ENCODE measurements around the gene RAPGEF5. TPM values are rescaled to one million over a fixed set of nuclear protein-coding genes. Genes with fewer than 3 reads are reported as not detected.

RAPGEF5 gene
- total RNA-seq, 2 donors from 2014 or later = 7.4 to 29.8 TPM

DNA sequence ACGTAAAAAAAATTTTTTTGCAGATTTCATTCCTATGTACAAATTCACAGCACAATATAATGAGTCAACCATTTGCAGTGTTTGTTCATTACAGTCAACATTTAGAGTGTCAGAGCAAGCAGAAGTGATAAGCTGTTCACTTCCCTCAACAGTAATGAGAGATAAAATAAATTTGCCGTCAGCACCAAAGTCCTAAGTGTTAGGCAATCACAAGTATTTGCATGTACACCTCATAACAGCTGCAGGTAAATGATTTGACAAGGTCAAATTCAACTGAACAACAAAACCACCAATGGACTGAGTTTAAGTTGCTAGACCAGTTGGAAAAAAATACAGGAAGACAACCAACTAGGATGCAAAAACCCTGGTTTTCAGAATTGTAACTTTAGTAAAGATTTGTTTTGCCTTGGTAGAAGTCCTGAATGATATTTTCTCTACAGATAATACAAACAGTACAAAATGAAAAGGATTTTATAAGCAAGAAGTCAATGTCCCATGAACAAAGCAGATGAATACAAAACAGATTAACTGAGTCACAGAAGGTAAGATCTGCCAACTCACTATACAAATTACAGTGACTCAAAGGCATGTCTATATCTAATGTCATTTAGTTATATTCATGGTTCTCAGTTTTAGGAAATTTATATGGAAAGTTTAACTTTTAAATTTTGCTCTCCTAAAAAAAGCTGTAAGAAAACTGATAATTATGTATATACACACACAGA, 10.4 kb downstream of the RAPGEF5 start:
- 76% methylated on average over 2 of the region's 2 CpGs for WGBS
- H3K27me3 ChIP-seq (replicated peaks; ENCODE audit: insufficient read depth) = no peaks in the 10 kb centered on the region
- intact Hi-C loops (cut with DNase I) = no loop called here

DNA sequence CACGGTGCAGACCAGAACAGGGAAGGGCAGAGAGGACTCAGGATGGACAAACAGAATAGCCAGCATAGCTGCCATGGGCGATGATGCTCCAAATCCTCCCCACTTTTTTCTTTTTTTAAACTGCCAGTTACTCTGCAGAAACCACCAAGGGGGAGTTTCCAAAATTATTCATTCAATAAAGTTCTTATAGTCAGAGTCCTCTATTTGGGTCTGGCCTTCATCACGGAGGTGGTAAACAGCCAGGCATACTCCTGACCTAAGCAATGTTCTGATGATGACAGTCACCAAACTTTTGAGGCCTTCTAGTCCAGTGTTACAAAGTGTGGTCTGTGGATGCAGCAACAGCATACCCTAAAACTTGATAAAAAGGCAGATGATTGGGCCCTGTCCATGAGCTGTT, 12.3 kb downstream of the RAPGEF5 start:
- Histone ChIP-seq H3K4me3 (no peak overlapping the region), H3K27ac (no peak overlapping the region), H3K27me3 (replicated peaks; ENCODE audit: insufficient read depth) (no peaks in the 10 kb centered on the region), H3K36me3 (no peaks in the 10 kb centered on the region), H3K4me1 (replicated peaks) (no peaks in the 10 kb centered on the region), H3K9me3 (no peaks in the 10 kb centered on the region)
- TF ChIP-seq POLR2AphosphoS5 (IDR thresholded peaks at IDR 0.05) = no peak
- TF ChIP-seq, protein P1, sequence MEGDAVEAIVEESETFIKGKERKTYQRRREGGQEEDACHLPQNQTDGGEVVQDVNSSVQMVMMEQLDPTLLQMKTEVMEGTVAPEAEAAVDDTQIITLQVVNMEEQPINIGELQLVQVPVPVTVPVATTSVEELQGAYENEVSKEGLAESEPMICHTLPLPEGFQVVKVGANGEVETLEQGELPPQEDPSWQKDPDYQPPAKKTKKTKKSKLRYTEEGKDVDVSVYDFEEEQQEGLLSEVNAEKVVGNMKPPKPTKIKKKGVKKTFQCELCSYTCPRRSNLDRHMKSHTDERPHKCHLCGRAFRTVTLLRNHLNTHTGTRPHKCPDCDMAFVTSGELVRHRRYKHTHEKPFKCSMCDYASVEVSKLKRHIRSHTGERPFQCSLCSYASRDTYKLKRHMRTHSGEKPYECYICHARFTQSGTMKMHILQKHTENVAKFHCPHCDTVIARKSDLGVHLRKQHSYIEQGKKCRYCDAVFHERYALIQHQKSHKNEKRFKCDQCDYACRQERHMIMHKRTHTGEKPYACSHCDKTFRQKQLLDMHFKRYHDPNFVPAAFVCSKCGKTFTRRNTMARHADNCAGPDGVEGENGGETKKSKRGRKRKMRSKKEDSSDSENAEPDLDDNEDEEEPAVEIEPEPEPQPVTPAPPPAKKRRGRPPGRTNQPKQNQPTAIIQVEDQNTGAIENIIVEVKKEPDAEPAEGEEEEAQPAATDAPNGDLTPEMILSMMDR (IDR thresholded peaks at IDR 0.05) = no peak
- TF ChIP-seq POLR2A (IDR thresholded peaks at IDR 0.05) = no peak
- DNase-seq (ENCODE audit: low spot score) = no peak
- 90% methylated on average over 3 of the region's 3 CpGs for WGBS
- intact Hi-C loops (cut with DNase I) = no loop called here

More for the DNA sequence above, 10.4 kb downstream of the RAPGEF5 start:
- TF ChIP-seq, protein P1 (IDR thresholded peaks at IDR 0.05) = no peak
- no peak for TF ChIP-seq POLR2A (IDR thresholded peaks at IDR 0.05)
- no peak for TF ChIP-seq POLR2AphosphoS5 (IDR thresholded peaks at IDR 0.05)
- no peak for DNase-seq (ENCODE audit: low spot score)
- Histone ChIP-seq H3K4me3 (no peak overlapping the region), H3K9me3 (no peaks in the 10 kb centered on the region), H3K27ac (no peak overlapping the region), H3K36me3 (no peaks in the 10 kb centered on the region), H3K4me1 (replicated peaks) (no peaks in the 10 kb centered on the region)

DNA sequence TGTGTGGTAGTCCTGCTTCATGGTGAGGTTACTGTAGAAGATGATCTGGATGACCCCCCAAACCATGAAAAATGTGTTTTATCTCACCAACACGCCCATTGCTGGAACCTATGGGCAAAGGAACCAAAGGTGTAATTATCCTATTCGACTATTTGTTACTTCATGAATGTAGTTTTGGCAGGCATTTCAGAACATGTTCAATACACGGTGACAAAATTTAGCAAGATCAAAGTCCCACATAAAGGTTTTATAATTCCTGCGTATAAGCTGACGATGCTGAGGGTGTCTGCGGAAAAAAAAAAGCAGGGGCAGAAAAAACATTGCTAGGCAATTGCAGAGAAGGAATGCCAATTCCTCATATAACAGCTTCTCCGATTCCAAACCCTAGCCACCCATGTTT, 13.3 kb downstream of the RAPGEF5 start:
- no peak for DNase-seq (ENCODE audit: low spot score)
- Histone ChIP-seq H3K36me3 (no peaks in the 10 kb centered on the region), H3K4me1 (replicated peaks) (no peaks in the 10 kb centered on the region), H3K4me3 (no peak overlapping the region), H3K27ac (no peak overlapping the region), H3K9me3 (no peaks in the 10 kb centered on the region), H3K27me3 (replicated peaks; ENCODE audit: insufficient read depth) (no peaks in the 10 kb centered on the region)
- 82% methylated on average over 7 of the region's 7 CpGs for WGBS
- intact Hi-C loops (cut with DNase I) = no loop called here
- TF ChIP-seq POLR2A (IDR thresholded peaks at IDR 0.05) (no peak), POLR2AphosphoS5 (IDR thresholded peaks at IDR 0.05) (no peak)
- TF ChIP-seq, protein P1 (IDR thresholded peaks at IDR 0.05) = no peak

DNA sequence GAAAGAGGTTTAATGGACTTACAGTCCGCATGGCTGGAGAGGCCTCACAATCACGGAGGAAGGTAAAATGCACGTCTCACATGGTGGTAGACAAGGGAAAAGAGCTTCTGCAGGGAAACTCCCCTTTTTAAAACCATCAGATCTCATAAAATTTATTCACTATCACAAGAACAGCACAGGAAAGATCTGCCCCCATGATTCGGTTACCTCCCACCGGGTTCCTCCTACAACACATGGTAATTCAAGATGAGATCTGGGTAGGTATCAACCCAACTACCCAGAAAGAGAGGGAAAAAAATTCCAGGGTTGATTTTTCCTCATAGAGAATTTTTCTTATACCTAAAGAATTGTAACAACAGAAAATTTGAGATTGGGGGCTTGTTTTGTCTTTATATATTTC, 13.9 kb downstream of the RAPGEF5 start:
- DNase-seq (ENCODE audit: low spot score) = no peak
- Histone ChIP-seq H3K36me3 (no peaks in the 10 kb centered on the region), H3K27ac (no peak overlapping the region), H3K4me1 (replicated peaks) (no peaks in the 10 kb centered on the region), H3K9me3 (no peaks in the 10 kb centered on the region), H3K4me3 (no peak overlapping the region), H3K27me3 (replicated peaks; ENCODE audit: insufficient read depth) (no peaks in the 10 kb centered on the region)
- TF ChIP-seq, protein P1 (IDR thresholded peaks at IDR 0.05) = no peak
- TF ChIP-seq POLR2AphosphoS5 (IDR thresholded peaks at IDR 0.05) (no peak), POLR2A (IDR thresholded peaks at IDR 0.05) (no peak)
- intact Hi-C loops (cut with DNase I) = no loop called here
- WGBS = 97% methylated on average over 5 of the region's 5 CpGs

DNA sequence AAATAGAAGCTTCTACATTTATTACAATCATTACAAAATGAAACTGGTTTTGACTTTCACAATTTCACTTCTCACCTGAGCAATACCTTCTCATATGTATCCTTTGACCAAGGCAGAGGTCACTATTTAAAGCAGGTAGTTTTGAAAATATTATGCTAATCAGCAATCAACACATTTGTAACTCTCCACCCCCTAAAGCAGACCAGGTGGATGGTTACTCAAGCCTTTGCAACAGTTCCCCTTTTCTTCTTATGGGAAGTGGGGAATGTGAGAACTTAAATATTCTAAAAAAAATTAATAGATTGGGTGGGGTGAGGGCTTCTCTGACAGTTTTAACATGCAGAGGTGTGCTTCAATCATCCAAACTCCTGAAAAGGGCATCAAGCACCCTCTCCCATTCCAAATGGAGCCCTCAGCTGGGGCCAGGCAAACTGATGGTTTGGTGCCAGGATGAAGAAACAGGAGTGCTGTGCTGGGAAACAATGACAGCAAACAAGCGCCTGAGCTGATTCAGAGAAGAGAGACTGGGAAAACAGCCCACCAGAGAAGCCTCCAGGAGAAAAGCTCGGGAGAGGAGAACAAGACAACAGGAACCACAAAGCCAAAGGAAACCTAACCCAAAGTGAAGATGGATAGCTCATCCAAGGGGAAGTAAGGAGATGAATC, 17.1 kb downstream of the RAPGEF5 start:
- intact Hi-C loops (cut with DNase I) = no loop called here
- H3K9me3 ChIP-seq = no peaks in the 10 kb centered on the region
- no peak for DNase-seq (ENCODE audit: low spot score)
- H3K36me3 ChIP-seq = no peaks in the 10 kb centered on the region
- TF ChIP-seq, protein P1 (IDR thresholded peaks at IDR 0.05) = no peak
- no peak for TF ChIP-seq POLR2AphosphoS5 (IDR thresholded peaks at IDR 0.05)
- TF ChIP-seq POLR2A (IDR thresholded peaks at IDR 0.05) = no peak
- no peak overlapping the region for H3K4me3 ChIP-seq
- H3K4me1 ChIP-seq (replicated peaks) = no peaks in the 10 kb centered on the region
- 86% methylated on average over 2 of the region's 2 CpGs for WGBS
- H3K27ac ChIP-seq = no peak overlapping the region
- H3K27me3 ChIP-seq (replicated peaks; ENCODE audit: insufficient read depth) = no peaks in the 10 kb centered on the region
